HepG2 (cell line): Measurements from ENCODE around the gene MAN2B2. TPM values are rescaled to one million over a fixed set of nuclear protein-coding genes. Genes with fewer than 3 reads are reported as not detected.

Experiments used
- ARID2 ChIP-seq: sonication (generic); formaldehyde crosslinking; IDR thresholded peaks from 2 replicates; pipeline ENCODE4 v1.8.1; 2022; ENCODE audit warnings: mild to moderate bottlenecking, missing genetic modification reagents, borderline replicate concordance
- ATF2 ChIP-seq: sonication (generic); formaldehyde crosslinking; IDR thresholded peaks from 2 replicates; pipeline ENCODE4 v1.4.0; 2020; ENCODE audit warnings: missing genetic modification reagents
- CREM ChIP-seq, 2 experiments: sonication (generic) in 1 of 2; formaldehyde crosslinking in 1 of 2; IDR thresholded peaks; 2 replicates each; pipeline versions ENCODE4 v1.4.0 to v1.6.1; 2016 to 2020; ENCODE audit warnings: antibody characterized with exemption in 1 of 2, mild to moderate bottlenecking in 1 of 2, missing genetic modification reagents in 1 of 2
- DR1 ChIP-seq: sonication (generic); formaldehyde crosslinking; IDR thresholded peaks from 2 replicates; pipeline ENCODE4 v1.8.0; 2021; ENCODE audit warnings: mild to moderate bottlenecking, missing genetic modification reagents, inconsistent platforms
- DRAP1 ChIP-seq: IDR thresholded peaks from 2 replicates; pipeline ENCODE4 v1.6.1; 2016; ENCODE audit warnings: missing genetic modification reagents, missing compliant biosample characterization
- GATAD2A ChIP-seq: IDR thresholded peaks from 2 replicates; pipeline ENCODE4 v1.6.1; 2016
- GTF3A ChIP-seq: sonication (generic); formaldehyde crosslinking; conservative IDR thresholded peaks from 2 replicates; pipeline ENCODE4 v1.4.0; 2020; ENCODE audit warnings: mild to moderate bottlenecking, missing genetic modification reagents
- HNRNPUL1 ChIP-seq: fragments of 200-400 bp; formaldehyde crosslinking; IDR thresholded peaks from 2 replicates; pipeline ENCODE4 v1.6.1; 2017; ENCODE audit warnings: low read depth, mild to moderate bottlenecking, low read length, moderate library complexity
- KDM3A ChIP-seq: IDR thresholded peaks from 2 replicates; pipeline ENCODE4 v1.6.1; 2018; ENCODE audit warnings: low read depth, missing compliant biosample characterization
- KMT2B ChIP-seq: IDR thresholded peaks from 2 replicates; pipeline ENCODE4 v1.6.1; 2016; ENCODE audit warnings: missing genetic modification reagents, missing compliant biosample characterization
- MED1 ChIP-seq: sonication (generic); formaldehyde crosslinking; IDR thresholded peaks from 2 replicates; pipeline ENCODE4 v1.4.0; 2020; ENCODE audit warnings: missing genetic modification reagents
- PBX2 ChIP-seq: IDR thresholded peaks from 2 replicates; pipeline ENCODE4 v1.6.1; 2016; ENCODE audit warnings: control low read depth
- RBAK ChIP-seq: sonication (generic); formaldehyde crosslinking; IDR thresholded peaks from 2 replicates; pipeline ENCODE4 v1.5.1; 2020; ENCODE audit warnings: mild to moderate bottlenecking, missing genetic modification reagents
- RBM22 ChIP-seq: fragments of 200-400 bp; formaldehyde crosslinking; optimal IDR thresholded peaks from 2 replicates; pipeline ENCODE3; 2017; ENCODE audit warnings: mild to moderate bottlenecking, low read length, moderate library complexity
- RFX3 ChIP-seq: IDR thresholded peaks from 2 replicates; pipeline ENCODE4 v1.6.1; 2016; ENCODE audit warnings: missing biosample characterization, missing genetic modification reagents
- RXRA ChIP-seq: sonication (generic); formaldehyde crosslinking; IDR thresholded peaks from 2 replicates; pipeline ENCODE4 v1.5.1; 2020; ENCODE audit warnings: missing genetic modification reagents
- SNRNP70 ChIP-seq: fragments of 200-400 bp; formaldehyde crosslinking; IDR thresholded peaks from 2 replicates; pipeline ENCODE4 v1.6.1; 2017; ENCODE audit warnings: mild to moderate bottlenecking, low read depth, low read length, moderate library complexity
- SRSF4 ChIP-seq: fragments of 200-400 bp; formaldehyde crosslinking; IDR thresholded peaks from one replicate; pipeline ENCODE4 v1.6.1; 2018; ENCODE audit warnings: mild to moderate bottlenecking, low read depth, low read length, moderate library complexity; ENCODE audit not compliant: poor library complexity, severe bottlenecking
- TCF7 ChIP-seq: sonication (generic); IDR thresholded peaks from 2 replicates; pipeline ENCODE4 v1.6.1; 2016; ENCODE audit warnings: antibody characterized with exemption, low read depth
- YEATS4 ChIP-seq: sonication (generic); formaldehyde crosslinking; IDR thresholded peaks from 2 replicates; pipeline ENCODE4 v1.4.0; 2020; ENCODE audit warnings: missing genetic modification reagents, borderline replicate concordance
- ZBTB34 ChIP-seq: sonication (generic); formaldehyde crosslinking; IDR thresholded peaks from 2 replicates; pipeline ENCODE4 v1.8.0; 2022; ENCODE audit warnings: mild to moderate bottlenecking, missing genetic modification reagents
- ZFP36L1 ChIP-seq: sonication (generic); formaldehyde crosslinking; IDR thresholded peaks from 2 replicates; pipeline ENCODE4 v1.8.0; 2022; ENCODE audit warnings: mild to moderate bottlenecking, missing genetic modification reagents, moderate library complexity
- ZFYVE20 ChIP-seq: sonication (generic); formaldehyde crosslinking; IDR thresholded peaks from 2 replicates; pipeline ENCODE4 v1.8.0; 2023; ENCODE audit warnings: low read depth, mild to moderate bottlenecking, moderate library complexity, missing genetic modification reagents, borderline replicate concordance
- ZNF232 ChIP-seq: sonication (generic); formaldehyde crosslinking; IDR thresholded peaks from 2 replicates; pipeline ENCODE4 v1.4.0; 2020; ENCODE audit warnings: missing genetic modification reagents, borderline replicate concordance
- ZNF558 ChIP-seq: sonication (generic); formaldehyde crosslinking; IDR thresholded peaks from 2 replicates; pipeline ENCODE4 v1.9.0; 2022; ENCODE audit warnings: mild to moderate bottlenecking, missing genetic modification reagents, borderline replicate concordance
- ZNF660 ChIP-seq: sonication (generic); formaldehyde crosslinking; IDR thresholded peaks from 2 replicates; pipeline ENCODE4 v1.5.1; 2020; ENCODE audit warnings: mild to moderate bottlenecking, low read depth, missing genetic modification reagents, borderline replicate concordance
- ZNF737 ChIP-seq: sonication (generic); formaldehyde crosslinking; IDR thresholded peaks from 2 replicates; pipeline ENCODE4 v1.5.0; 2020; ENCODE audit warnings: missing genetic modification reagents, mild to moderate bottlenecking, borderline replicate concordance
- polyA plus RNA-seq, 8 experiments: library from polyadenylated mRNA; depleted of rRNA in 3 of 8; stranded (reverse) in 7 of 8; unstranded in 1 of 8; fragments of >200 nt; fragmentation: Illumina TruSeq in 4 of 8; extraction: Trizol in 4 of 8; gene quantifications; 2 replicates each; pipeline versions ENCODE4 v1.2.1 to v1.2.3, GENCODE V29; 2011 to 2016; ENCODE audit warnings: low read depth in 4 of 8, missing spikeins in 1 of 8, mixed read lengths in 1 of 8; ENCODE audit not compliant: insufficient read depth in 1 of 8
- total RNA-seq, 5 experiments: library from RNA; depleted of rRNA; stranded (reverse); fragments of >200 nt; fragmentation: Illumina TruSeq; extraction: Trizol; gene quantifications; 2 replicates each; pipeline ENCODE4 v1.2.3, GENCODE V29; 2016; ENCODE audit warnings: low read depth in 1 of 5

The MAN2B2 gene
- total and polyA plus RNA-seq, 2 of the 13 experiments (the other 11 are each of a cell fraction or from before 2014, with no cell fraction given), result 4.8 to 5.4 TPM

GRCh38 chr4:6546681-6547447, 28.1 kb upstream of the MAN2B2 start (continued):
- TF ChIP-seq DR1 (CRISPR knock-in tag) (no peak), ZFYVE20 (CRISPR knock-in tag) (no peak), PBX2 (no peak), SNRNP70 (no peak), ATF2 (CRISPR knock-in tag) (peak; percentile 87; the same call in 1 of the 2 replicates), RBM22 (no peak), SRSF4 (no peak), ARID2 (CRISPR knock-in tag) (no peak), RXRA (no peak), TCF7 (no peak), ZNF737 (CRISPR knock-in tag) (no peak; the same call in 1 of the 2 replicates), DRAP1 (CRISPR knock-in tag) (peak; percentile 39; the same call in 1 of the 2 replicates), MED1 (CRISPR knock-in tag) (peak; percentile 61; the same call in 1 of the 2 replicates), KDM3A (no peak; the same call in 1 of the 2 replicates), ZFP36L1 (CRISPR knock-in tag) (no peak), GATAD2A (peak; percentile 52), HNRNPUL1 (no peak), RFX3 (no peak), ZNF660 (CRISPR knock-in tag) (no peak), ZNF232 (peak; percentile 98; the same call in 1 of the 2 replicates), YEATS4 (CRISPR knock-in tag) (no peak), KMT2B (peak; percentile 71; the same call in 1 of the 2 replicates), GTF3A (CRISPR knock-in tag) (no peak), ZBTB34 (no peak), ZNF558 (CRISPR knock-in tag) (peak; percentile 68; the same call in 1 of the 2 replicates), RBAK (CRISPR knock-in tag) (no peak), CREM (IDR thresholded peaks at IDR 0.05) (no peak), CREM (CRISPR knock-in tag; IDR thresholded peaks at IDR 0.05) (no peak)
